Fibroblast of mammary gland (primary cell): ENCODE data around the gene ADK.

Experiments
- DNase-seq: peaks from one replicate; pipeline ENCODE4 v3.0.0-alpha.2; 2010; ENCODE audit warnings: low read depth
- H3K4me3 ChIP-seq: 2 replicates; pipeline ENCODE4 v1.5.1; 2011; ENCODE audit warnings: low read depth, mild to moderate bottlenecking, low read length, moderate library complexity; ENCODE audit not compliant: control insufficient read depth
- CTCF ChIP-seq: conservative IDR thresholded peaks from 2 replicates; pipeline ENCODE4 v1.5.1; 2011; ENCODE audit warnings: low read depth, low read length, inconsistent platforms; ENCODE audit not compliant: control insufficient read depth, insufficient read depth

Gene ADK

GRCh38 chr10:74153676-74154075, 2.7 kb downstream of the ADK start:
- no peak for TF ChIP-seq CTCF
- no peak overlapping the region for H3K4me3 ChIP-seq
- DNase-seq: no peak

- no peak for TF ChIP-seq CTCF
- DNase-seq: peak; percentile 44
- no peak overlapping the region for H3K4me3 ChIP-seq
These were observed 5.9 kb downstream of the ADK start for GRCh38 chr10:74156919-74157289.

DNA sequence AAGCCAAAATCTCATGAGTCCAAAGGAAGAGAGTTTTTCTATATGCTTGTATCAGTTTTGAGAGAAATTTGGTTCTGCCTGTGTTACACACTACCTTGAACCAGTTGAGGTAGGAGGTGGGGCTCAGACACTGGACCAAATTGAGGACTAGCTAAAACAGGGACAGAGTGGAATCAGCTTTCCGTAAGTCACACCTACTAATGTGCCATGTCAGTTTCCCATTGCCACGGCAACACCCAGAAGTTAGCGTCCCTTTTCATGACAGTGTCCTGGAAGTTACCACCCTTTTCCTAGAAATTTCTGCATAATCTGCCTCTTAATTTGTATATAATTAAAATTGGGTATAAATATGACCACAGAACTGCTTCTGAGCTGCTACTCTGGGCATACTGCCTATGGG, 9.0 kb downstream of the ADK start:
- DNase-seq: no peak
- no peak for TF ChIP-seq CTCF
- no peak overlapping the region for H3K4me3 ChIP-seq

DNA sequence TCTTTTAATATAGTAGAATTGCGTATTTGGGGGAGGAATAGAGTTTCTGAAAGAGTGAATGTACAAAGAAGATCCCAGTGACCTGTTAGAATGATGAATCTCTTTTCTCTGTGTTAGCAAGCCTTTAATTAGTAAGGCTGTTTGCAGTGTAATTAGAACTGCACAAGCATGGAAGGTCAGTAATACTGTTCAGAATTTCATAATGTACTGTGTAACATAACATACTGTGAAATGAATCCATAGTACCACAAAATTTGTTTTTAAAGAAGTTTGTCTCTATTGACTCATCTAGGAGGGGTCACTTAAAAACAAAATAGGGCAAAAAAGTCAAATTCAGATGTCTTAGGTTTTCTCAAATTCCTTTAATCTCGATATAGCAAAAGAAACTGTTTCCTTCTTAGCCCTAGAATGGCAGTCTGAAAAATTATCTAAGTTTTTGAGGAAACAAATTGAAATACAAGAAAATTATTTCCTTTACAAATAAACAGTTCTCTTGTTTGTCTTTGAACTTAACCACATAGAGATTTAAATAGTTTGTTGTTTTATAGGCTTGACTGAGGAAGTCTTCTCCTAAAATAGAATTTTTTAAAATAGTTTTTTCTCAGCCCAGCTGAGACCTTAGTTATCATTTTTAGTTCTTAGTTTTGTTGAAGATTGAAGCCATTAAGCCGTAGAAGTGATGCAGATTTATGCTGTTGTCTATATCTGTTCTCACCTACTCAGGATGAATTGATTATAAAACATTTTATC, 12.5 kb downstream of the ADK start:
- DNase-seq: no peak
- TF ChIP-seq CTCF: no peak
- no peak overlapping the region for H3K4me3 ChIP-seq

DNA sequence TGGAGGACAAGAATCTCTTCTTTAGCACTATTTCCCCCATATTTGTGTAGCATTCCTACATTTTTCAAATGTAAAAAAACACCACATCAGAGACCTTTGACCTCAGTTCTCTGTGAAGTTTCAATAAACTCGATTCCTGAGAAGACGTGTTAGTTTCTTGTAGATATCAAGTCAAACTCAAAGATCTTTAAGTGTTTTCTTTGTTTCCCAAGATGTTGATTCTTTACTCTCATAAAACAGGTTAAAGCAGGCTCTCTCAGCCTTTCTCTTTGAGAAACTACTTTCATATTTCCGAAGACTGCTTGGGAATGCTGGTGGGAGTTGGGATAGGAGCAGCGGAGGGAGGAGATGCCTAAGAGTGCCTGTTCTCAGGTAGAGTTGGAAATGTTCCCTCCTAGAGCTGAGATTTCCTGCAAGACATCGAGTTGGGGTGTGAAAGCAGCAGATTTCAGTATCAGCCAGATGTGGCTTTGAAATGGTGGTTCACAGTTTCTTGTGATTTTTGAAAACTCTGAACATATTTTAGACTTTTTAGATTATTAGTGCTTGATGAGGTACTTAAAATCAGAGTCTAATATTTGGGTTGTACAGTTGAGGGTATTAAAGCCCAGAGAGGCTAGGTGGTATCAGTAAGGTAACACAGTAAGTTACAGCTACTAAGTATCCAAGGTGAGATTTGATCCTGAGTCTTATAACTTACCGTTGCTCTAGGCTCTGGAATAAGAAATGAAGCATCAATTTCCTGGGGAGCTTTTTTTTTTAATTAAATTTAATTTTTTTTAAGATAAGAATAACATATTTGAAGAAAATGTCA, 13.9 kb downstream of the ADK start:
- H3K4me3 ChIP-seq: no peak overlapping the region
- no peak for TF ChIP-seq CTCF
- DNase-seq: no peak

GRCh38 chr10:74165530-74165901, 14.5 kb downstream of the ADK start:
- no peak overlapping the region for H3K4me3 ChIP-seq
- DNase-seq: no peak
- TF ChIP-seq CTCF: no peak
